Measurements from ENCODE around the gene HNRNPL. TPM values are rescaled to one million over a fixed set of nuclear protein-coding genes. Genes with fewer than 3 reads are reported as not detected.

HNRNPL gene
- total and polyA plus RNA-seq, 2 of the 8 experiments (the other 6 are each of a cell fraction or from before 2014, with no cell fraction given): 404 to 779 TPM

GRCh38 chr19:38817081-38817480 lies 32.7 kb downstream of the HNRNPL start (continued):
- TF ChIP-seq POLR2AphosphoS5 (IDR thresholded peaks at IDR 0.05; ENCODE audit: low read depth, low read length): no peak
- no peak for TF ChIP-seq POLR2A (IDR thresholded peaks at IDR 0.05; ENCODE audit: control extremely low read depth in 1 of 2, low read depth in 2 of 2, low read length in 2 of 2)
- no peak for TF ChIP-seq RBBP5 (IDR thresholded peaks at IDR 0.05; ENCODE audit: borderline replicate concordance, low read depth, low read length)

All from H1 (cell line).